ENCODE data around the gene MRPL19. TPM values are rescaled to one million over a fixed set of nuclear protein-coding genes. Genes with fewer than 3 reads are reported as not detected.
"Not testable (repeated sequence)": the region's sequence is repeated elsewhere in the genome, so short reads cannot be mapped to it uniquely, and the experiment has no call there.

Gene MRPL19
- polyA plus RNA-seq, 1 donor, result 33.3 TPM

DNA sequence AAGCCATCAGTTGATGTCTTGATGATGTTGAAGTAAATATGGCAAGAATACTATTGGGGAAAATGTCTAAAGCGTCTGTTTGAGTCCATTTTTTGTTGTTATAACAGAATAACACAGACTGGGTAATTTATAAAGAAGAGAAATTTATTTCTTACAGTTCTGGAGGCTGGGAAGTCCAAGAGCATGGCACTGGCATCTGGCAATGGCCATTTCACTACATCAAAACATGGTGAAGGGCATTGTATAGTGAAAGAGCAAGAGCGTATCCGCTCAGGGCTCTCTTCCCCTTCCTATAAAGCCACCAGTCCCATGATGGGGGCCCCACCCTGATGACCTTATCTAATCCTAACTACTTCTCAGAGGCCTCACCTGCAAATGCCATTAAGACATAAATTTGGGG lies 29.6 kb upstream of the MRPL19 start:
- no peak for DNase-seq

DNA sequence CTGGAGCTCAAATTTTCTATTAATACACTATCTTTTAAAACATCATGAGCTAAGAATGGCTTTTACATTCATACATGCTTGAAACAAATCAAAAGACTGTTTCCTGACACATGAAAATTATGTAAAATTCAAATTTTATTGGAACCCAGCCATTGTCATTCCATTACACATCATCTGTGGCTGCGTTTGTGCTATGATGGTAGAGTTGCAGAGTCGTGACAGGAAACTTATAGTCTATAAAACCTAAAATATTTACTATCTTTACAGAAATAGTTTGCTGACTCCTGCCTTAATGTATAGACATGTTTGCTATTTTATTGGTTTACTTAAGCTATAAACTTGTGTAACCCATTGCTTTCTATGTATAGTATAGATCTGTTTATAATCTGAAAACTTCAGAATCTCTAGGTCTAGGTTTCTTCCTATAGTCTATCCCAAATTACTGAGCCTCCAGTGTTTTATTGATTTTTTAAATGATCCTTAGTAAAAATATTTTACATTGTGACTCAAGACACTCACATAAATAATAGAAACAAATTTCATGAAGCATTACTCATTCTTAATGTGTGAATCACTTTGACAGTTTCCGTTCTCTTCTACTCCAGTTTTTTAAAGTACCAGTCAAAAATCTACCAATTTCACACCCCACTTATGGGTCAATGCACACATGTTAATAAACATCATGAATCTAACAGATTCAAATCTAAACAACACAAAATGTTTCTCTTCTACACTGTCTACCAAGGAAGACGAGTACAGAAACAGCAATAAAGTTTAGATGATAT lies 26.4 kb upstream of the MRPL19 start:
- no peak for DNase-seq

- no peak for DNase-seq
Observed at GRCh38 chr2:75621228-75621627, 25.4 kb upstream of the MRPL19 start.

DNA sequence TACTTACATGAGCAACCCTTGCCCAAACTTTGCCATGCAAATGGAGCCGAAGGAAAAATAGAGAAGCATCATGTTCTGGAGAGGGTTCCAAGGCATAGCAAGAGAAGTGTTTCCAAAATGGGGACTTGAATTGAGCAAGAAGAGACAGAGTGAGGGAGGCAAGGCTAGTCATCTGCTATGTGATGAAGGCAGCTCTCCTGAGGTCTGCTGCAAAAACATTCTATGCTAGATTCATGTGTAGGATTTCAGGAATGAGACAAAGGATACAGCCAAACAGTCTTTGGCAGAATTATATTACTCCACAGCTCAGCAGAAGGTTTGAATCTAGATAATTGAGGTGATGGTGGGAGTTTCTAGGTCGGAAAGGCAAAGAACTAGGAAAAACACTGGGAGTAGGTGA lies 24.1 kb upstream of the MRPL19 start:
- DNase-seq, result no peak

- DNase-seq, result no peak
Observed at GRCh38 chr2:75622929-75623328, 23.7 kb upstream of the MRPL19 start.

- DNase-seq, result peak; percentile 63
Observed at GRCh38 chr2:75627902-75628504, 18.6 kb upstream of the MRPL19 start.

- DNase-seq, result no peak
Observed at GRCh38 chr2:75632091-75632701, 14.4 kb upstream of the MRPL19 start.

GRCh38 chr2:75632813-75633212 lies 13.8 kb upstream of the MRPL19 start:
- no peak for DNase-seq

- DNase-seq, result no peak
Observed at GRCh38 chr2:75633620-75634019, 13.0 kb upstream of the MRPL19 start.

DNA sequence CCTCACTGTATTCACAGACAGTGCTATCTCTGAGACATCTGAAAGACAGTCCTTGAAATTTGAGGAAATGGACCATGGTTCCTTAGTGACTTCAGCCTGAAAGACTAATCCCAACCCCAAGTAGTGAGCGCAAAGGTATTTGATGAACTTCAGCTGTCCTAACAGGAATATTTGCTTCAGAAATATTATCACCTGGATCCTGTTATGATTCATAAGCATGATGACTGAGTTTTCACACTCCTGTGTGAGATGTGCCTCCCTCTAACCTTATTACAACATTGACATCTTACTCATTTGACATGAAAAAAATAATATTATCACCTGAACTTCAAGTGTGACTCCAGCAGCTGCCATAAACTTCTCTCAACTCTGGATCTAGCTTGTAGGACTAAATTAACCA lies 11.6 kb upstream of the MRPL19 start:
- DNase-seq, result no peak

- DNase-seq, result no peak
Observed at GRCh38 chr2:75637568-75637967, 9.0 kb upstream of the MRPL19 start.

DNA sequence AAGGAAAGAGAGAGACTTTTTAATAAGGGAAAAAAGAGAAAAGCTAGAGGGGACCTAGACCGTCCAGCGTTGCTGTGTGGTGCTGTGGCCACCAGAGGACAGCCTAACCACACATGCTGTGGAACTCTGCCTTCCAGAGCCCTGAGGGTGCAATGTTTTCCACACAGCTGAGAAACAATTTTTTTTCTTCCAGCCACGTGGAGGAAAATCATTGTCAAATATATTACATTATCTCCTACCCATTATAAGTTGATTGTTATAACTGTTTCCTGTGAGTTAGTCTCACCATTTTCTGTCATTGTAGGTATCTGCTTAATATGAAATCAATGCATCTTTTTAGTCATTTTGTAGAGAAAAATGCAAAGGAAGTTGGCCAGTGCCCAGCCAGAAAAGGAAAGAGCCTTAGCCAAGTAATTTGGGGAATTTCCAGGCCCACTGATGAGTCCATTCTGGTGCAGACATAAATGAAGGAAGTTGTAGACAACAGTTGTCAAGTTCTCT lies 5.9 kb upstream of the MRPL19 start:
- DNase-seq, result peak; percentile 72

DNA sequence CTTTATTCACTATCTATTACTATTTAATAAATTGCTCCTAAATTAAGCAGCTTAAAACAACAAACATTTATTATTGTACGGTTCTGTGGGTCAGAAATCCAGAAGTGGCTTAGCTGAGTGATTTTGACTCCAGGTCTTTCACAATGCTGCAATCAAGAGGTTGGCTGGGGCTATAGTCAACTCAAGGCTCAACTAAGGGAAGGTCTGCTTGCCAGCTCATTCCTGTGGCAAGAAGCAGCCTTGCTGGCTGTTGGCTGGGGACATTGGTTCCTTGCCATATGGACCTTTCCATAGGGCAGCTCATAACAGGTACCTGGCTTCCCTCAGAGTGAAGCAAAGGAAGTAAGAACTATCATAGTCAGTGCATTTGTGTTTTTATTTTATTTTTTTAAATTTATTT lies 5.0 kb upstream of the MRPL19 start:
- DNase-seq, result no peak

- DNase-seq, result no peak
Observed at GRCh38 chr2:75643980-75644379, 2.6 kb upstream of the MRPL19 start.

DNA sequence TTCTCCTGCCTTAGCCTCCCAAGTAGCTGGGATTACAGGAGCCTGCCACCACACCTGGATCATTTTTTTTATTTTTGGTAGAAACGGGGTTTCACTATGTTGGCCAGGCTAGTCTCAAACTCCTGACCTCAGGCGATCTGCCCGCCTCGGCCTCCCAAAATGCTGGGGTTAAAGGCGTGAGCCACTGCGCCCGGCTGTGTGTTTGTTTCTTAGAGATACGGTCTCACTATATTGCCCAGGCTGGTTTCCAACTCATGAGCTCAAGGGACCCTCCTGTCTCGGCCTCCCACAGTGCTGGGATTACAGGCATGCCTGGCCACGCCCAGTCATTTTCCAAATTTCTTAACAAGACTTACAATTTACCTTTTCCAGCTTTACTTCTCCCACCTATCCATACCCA lies 940 bp upstream of the MRPL19 start:
- no peak for DNase-seq

- DNase-seq, result no peak
Observed at GRCh38 chr2:75646090-75646582, 447 bp upstream of the MRPL19 start.

DNA sequence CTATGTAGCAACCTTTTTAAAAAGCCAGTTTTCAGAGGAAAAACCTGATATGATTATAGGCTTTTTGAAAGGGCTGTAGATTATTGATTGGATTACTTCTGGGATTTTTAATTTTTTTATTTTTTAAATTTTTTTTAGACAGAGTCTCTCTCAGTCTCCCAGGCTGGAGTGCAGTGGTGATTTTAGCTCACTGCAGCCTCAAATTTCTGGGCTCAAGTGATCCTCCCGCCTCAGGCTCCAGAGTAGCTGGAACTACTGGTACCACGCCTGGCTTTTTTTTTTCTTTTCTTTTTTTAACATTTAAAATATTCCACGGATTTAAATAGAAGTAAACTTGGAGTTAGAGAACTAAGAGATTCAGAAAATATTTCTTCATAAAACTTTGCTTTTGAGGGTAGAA lies 1.2 kb downstream of the MRPL19 start:
- DNase-seq, result no peak

- DNase-seq, result no peak
Observed at GRCh38 chr2:75654012-75654411, 7.4 kb downstream of the MRPL19 start.

DNA sequence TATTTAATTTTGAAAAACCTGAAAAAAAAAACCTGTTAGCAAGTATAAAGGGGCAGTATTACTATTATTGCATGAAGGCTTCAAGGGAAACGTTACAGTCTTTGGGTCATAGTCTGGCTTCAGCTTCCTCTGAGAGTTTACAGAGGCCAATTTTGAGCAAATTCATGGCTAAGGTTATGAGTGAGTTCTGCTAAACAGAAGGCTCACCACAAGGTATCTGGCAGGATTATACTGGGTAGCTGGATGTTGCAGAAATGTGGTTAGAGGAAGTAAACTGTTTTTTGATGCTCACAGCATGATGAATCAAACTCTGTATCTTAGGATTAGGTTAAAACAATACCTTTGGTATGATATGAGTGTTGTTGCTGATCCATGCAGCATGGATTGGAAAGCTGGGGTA lies 9.3 kb downstream of the MRPL19 start:
- DNase-seq, result no peak

GRCh38 chr2:75656563-75656962 lies 10.0 kb downstream of the MRPL19 start:
- DNase-seq, result no peak

GRCh38 chr2:75657798-75658197 lies 11.2 kb downstream of the MRPL19 start:
- no peak for DNase-seq

DNA sequence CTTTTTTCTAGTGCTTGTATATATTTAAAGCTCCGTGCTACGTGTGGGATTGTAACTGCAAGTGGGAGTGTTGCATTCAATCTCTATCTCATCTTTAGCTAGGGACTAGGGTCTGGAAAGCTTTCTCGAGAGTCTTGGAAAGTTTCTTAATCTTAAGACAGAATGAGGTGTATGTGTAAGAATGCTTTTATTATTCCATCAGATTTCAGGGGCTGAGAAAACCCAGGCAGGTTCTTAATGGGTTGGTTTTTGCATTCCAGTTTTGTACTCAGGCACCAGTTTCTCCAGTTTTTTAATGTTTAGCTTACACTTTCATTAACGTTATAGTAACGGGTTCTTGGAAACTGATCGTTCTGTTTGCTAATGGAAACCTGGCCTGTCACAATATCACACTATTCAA lies 20.3 kb downstream of the MRPL19 start:
- DNase-seq, result no peak

GRCh38 chr2:75667884-75668283 lies 21.3 kb downstream of the MRPL19 start:
- DNase-seq, result no peak

GRCh38 chr2:75675423-75675822 lies 28.8 kb downstream of the MRPL19 start:
- DNase-seq, result not testable (repeated sequence)
